Fibroblast of skin of back (primary cell): ENCODE results near the gene AATK.
"Not testable (repeated sequence)": the region's sequence is repeated elsewhere in the genome, so short reads cannot be mapped to it uniquely, and the experiment has no call there.

ENCODE experiments used
- DNase-seq: peaks from one replicate; pipeline ENCODE4 v3.0.0-alpha.2; 2013

The AATK gene

GRCh38 chr17:81090361-81091136 is 75.5 kb downstream of the AATK start:
- peak; percentile 56 for DNase-seq

- DNase-seq: no peak
Measured at GRCh38 chr17:81086789-81087551, 79.1 kb downstream of the AATK start.

GRCh38 chr17:81085420-81085911 is 80.6 kb downstream of the AATK start:
- no peak for DNase-seq

GRCh38 chr17:81084680-81085419 is 81.2 kb downstream of the AATK start:
- no peak for DNase-seq

- DNase-seq: no peak
Measured at GRCh38 chr17:81083125-81083765, 82.8 kb downstream of the AATK start.

GRCh38 chr17:81082177-81083073 is 83.6 kb downstream of the AATK start:
- no peak for DNase-seq

GRCh38 chr17:81081222-81082176 is 84.5 kb downstream of the AATK start:
- DNase-seq: no peak

GRCh38 chr17:81080019-81080418 is 86.0 kb downstream of the AATK start:
- no peak for DNase-seq

- not testable (repeated sequence) for DNase-seq
Measured at GRCh38 chr17:81078026-81078913, 87.8 kb downstream of the AATK start.

- DNase-seq: no peak
Measured at GRCh38 chr17:81076141-81076679, 89.8 kb downstream of the AATK start.

GRCh38 chr17:81075307-81075706 is 90.7 kb downstream of the AATK start:
- no peak for DNase-seq

- DNase-seq: peak; percentile 27
Measured at GRCh38 chr17:81074875-81075274, 91.1 kb downstream of the AATK start.

- DNase-seq: no peak
Measured at GRCh38 chr17:81073967-81074839, 91.8 kb downstream of the AATK start.

- no peak for DNase-seq
Measured at GRCh38 chr17:81071761-81072741, 94.0 kb downstream of the AATK start.

- DNase-seq: no peak
Measured at GRCh38 chr17:81070541-81071246, 95.3 kb downstream of the AATK start.

GRCh38 chr17:81069135-81069645 is 96.8 kb downstream of the AATK start:
- no peak for DNase-seq
